GM23338 (cell line): ENCODE data around the gene C1orf21. TPM values are rescaled to one million over a fixed set of nuclear protein-coding genes. Genes with fewer than 3 reads are reported as not detected.

Source experiments
- ATAC-seq: fragments of 200-7000 bp; cut with Tn5 transposase; 3 replicates; pipeline ENCODE4 v1.9.1; 2020
- DNase-seq: peaks from one replicate; pipeline ENCODE4 v3.0.0-alpha.2; 2015; ENCODE audit warnings: low spot score
- H2AFZ ChIP-seq: fragments of 200-600 bp; sonication (generic); 2 replicates; pipeline ENCODE4 v1.8.0; 2016; ENCODE audit warnings: antibody characterized with exemption, mild to moderate bottlenecking, moderate library complexity
- H3F3A ChIP-seq: fragments of 200-600 bp; sonication (generic); replicated peaks from 2 replicates; pipeline ENCODE4 v1.8.0; 2017; ENCODE audit warnings: antibody characterized with exemption, mixed run types, low read depth
- H3K27ac ChIP-seq: fragments of 200-600 bp; sonication (generic); 2 replicates; pipeline ENCODE4 v1.6.1; 2016; ENCODE audit warnings: low read depth
- H3K27me3 ChIP-seq: fragments of 200-600 bp; sonication (generic); 2 replicates; pipeline ENCODE4 v1.8.0; 2016; ENCODE audit warnings: mild to moderate bottlenecking, mixed run types, moderate library complexity; ENCODE audit not compliant: insufficient read depth
- H3K36me3 ChIP-seq: fragments of 200-600 bp; sonication (generic); 2 replicates; pipeline ENCODE4 v1.8.0; 2016; ENCODE audit warnings: mild to moderate bottlenecking; ENCODE audit not compliant: insufficient read depth
- H3K4me1 ChIP-seq: fragments of 200-600 bp; sonication (generic); 2 replicates; pipeline ENCODE4 v1.8.0; 2016; ENCODE audit warnings: mild to moderate bottlenecking, moderate library complexity; ENCODE audit not compliant: insufficient read depth
- H3K4me2 ChIP-seq: fragments of 200-600 bp; sonication (generic); 2 replicates; pipeline ENCODE4 v1.7.1; 2017; ENCODE audit warnings: mixed run types
- H3K4me3 ChIP-seq: fragments of 200-600 bp; sonication (generic); 2 replicates; pipeline ENCODE4 v1.6.1; 2016; ENCODE audit warnings: mixed run types
- H3K79me2 ChIP-seq: fragments of 200-600 bp; sonication (generic); replicated peaks from 2 replicates; pipeline ENCODE4 v1.8.0; 2017; ENCODE audit warnings: mild to moderate bottlenecking; ENCODE audit not compliant: insufficient read depth
- H3K9me2 ChIP-seq: fragments of 200-600 bp; sonication (generic); 2 replicates; pipeline ENCODE4 v1.8.0; 2017; ENCODE audit not compliant: insufficient read depth
- H4K20me1 ChIP-seq: fragments of 200-600 bp; sonication (generic); replicated peaks from 2 replicates; pipeline ENCODE4 v1.8.0; 2017; ENCODE audit warnings: mild to moderate bottlenecking; ENCODE audit not compliant: insufficient read depth
- H3K27ac Mint-ChIP-seq: 2 replicates; pipeline ENCODE4 v1.8.0; 2020; ENCODE audit warnings: inconsistent platforms, mild to moderate bottlenecking, moderate library complexity, mixed read lengths
- H3K27me3 Mint-ChIP-seq: 3 replicates; pipeline ENCODE4 v1.8.0; 2022; ENCODE audit warnings: low read depth, mild to moderate bottlenecking, moderate library complexity, mixed read lengths, inconsistent platforms; ENCODE audit not compliant: insufficient read depth, poor library complexity
- H3K36me3 Mint-ChIP-seq: 3 replicates; pipeline ENCODE4 v1.8.0; 2021; ENCODE audit warnings: low read depth, mild to moderate bottlenecking, inconsistent platforms, moderate library complexity, mixed read lengths
- H3K4me1 Mint-ChIP-seq: 3 replicates; pipeline ENCODE4 v1.8.0; 2020; ENCODE audit warnings: mild to moderate bottlenecking, inconsistent platforms, mixed read lengths
- H3K4me3 Mint-ChIP-seq: 3 replicates; pipeline ENCODE4 v1.8.0; 2021; ENCODE audit warnings: moderate library complexity, mild to moderate bottlenecking, inconsistent platforms, mixed read lengths
- H3K9me3 Mint-ChIP-seq: 3 replicates; pipeline ENCODE4 v1.8.0; 2020; ENCODE audit warnings: moderate library complexity, mild to moderate bottlenecking, inconsistent platforms, mixed read lengths
- CREB1 ChIP-seq: fragments of 250-450 bp; sonication (Bioruptor Pico); IDR thresholded peaks from 2 replicates; pipeline ENCODE4 v1.5.0; 2020; ENCODE audit warnings: low read depth, mild to moderate bottlenecking, moderate library complexity
- EZH2 ChIP-seq: fragments of 200-600 bp; sonication (generic); IDR thresholded peaks from one replicate; pipeline ENCODE4 v1.8.0; 2017; ENCODE audit warnings: antibody characterized with exemption, mild to moderate bottlenecking, low read depth; ENCODE audit not compliant: unreplicated experiment
- EZH2phosphoT487 ChIP-seq: fragments of 200-600 bp; sonication (generic); IDR thresholded peaks from one replicate; pipeline ENCODE4 v1.8.1; 2018; ENCODE audit warnings: antibody characterized with exemption; ENCODE audit not compliant: unreplicated experiment
- JUNB ChIP-seq: IDR thresholded peaks from one replicate; pipeline ENCODE4 v1.6.1; 2016; ENCODE audit warnings: antibody characterized with exemption; ENCODE audit not compliant: unreplicated experiment
- NANOG ChIP-seq: IDR thresholded peaks from 2 replicates; pipeline ENCODE4 v1.6.1; 2016; ENCODE audit warnings: antibody characterized with exemption, borderline replicate concordance
- POLR2AphosphoS5 ChIP-seq: IDR thresholded peaks from 2 replicates; pipeline ENCODE4 v1.6.1; 2016; ENCODE audit warnings: antibody characterized with exemption, low read depth
- STAT1 ChIP-seq: IDR thresholded peaks from one replicate; pipeline ENCODE4 v1.6.1; 2016; ENCODE audit warnings: antibody characterized with exemption; ENCODE audit not compliant: unreplicated experiment
- ZNF114 ChIP-seq: fragments of 250-450 bp; sonication (Bioruptor Pico); IDR thresholded peaks from 2 replicates; pipeline ENCODE4 v1.5.0; 2020; ENCODE audit warnings: mild to moderate bottlenecking, moderate library complexity
- ZNF331 ChIP-seq: fragments of 250-450 bp; sonication (Bioruptor Pico); IDR thresholded peaks from 2 replicates; pipeline ENCODE4 v1.5.0; 2020; ENCODE audit warnings: low read depth, mild to moderate bottlenecking, moderate library complexity
- polyA plus RNA-seq: library from polyadenylated mRNA; unstranded; fragments of >200 nt; fragmentation: Nextera tagmentation; extraction: Ambion mirVana; gene quantifications from 2 replicates; pipeline ENCODE4 v1.2.1, GENCODE V29; 2016
- total RNA-seq: library from RNA; depleted of rRNA; stranded (reverse); fragments of >200 nt; shearing (Covaris generic); gene quantifications from 2 replicates; pipeline ENCODE4 v1.2.3, GENCODE V29; 2014
- TF ChIP-seq, protein P1 (sequence below), 2 experiments: fragments of 200-600 bp in 1 of 2; sonication (generic) in 1 of 2; conservative IDR thresholded peaks; 2 replicates each; pipeline versions ENCODE4 v1.5.1 to v1.6.1; 2016 to 2017; ENCODE audit warnings: antibody characterized with exemption in 2 of 2, low read depth in 2 of 2, mild to moderate bottlenecking in 2 of 2, moderate library complexity in 1 of 2
- TF ChIP-seq, protein P2 (sequence below): IDR thresholded peaks from one replicate; pipeline ENCODE4 v1.6.1; 2018; ENCODE audit warnings: antibody characterized with exemption; ENCODE audit not compliant: unreplicated experiment
- TF ChIP-seq, protein P3 (sequence below): IDR thresholded peaks from 2 replicates; pipeline ENCODE4 v1.6.1; 2016; ENCODE audit warnings: antibody characterized with exemption
- TF ChIP-seq, protein P4 (sequence below): fragments of 250-450 bp; sonication (Bioruptor Pico); IDR thresholded peaks from 2 replicates; pipeline ENCODE4 v1.5.0; 2020; ENCODE audit warnings: mild to moderate bottlenecking, moderate library complexity

The C1orf21 gene
- total and polyA plus RNA-seq, 2 experiments from 2014 or later: 28.0 to 40.4 TPM

DNA sequence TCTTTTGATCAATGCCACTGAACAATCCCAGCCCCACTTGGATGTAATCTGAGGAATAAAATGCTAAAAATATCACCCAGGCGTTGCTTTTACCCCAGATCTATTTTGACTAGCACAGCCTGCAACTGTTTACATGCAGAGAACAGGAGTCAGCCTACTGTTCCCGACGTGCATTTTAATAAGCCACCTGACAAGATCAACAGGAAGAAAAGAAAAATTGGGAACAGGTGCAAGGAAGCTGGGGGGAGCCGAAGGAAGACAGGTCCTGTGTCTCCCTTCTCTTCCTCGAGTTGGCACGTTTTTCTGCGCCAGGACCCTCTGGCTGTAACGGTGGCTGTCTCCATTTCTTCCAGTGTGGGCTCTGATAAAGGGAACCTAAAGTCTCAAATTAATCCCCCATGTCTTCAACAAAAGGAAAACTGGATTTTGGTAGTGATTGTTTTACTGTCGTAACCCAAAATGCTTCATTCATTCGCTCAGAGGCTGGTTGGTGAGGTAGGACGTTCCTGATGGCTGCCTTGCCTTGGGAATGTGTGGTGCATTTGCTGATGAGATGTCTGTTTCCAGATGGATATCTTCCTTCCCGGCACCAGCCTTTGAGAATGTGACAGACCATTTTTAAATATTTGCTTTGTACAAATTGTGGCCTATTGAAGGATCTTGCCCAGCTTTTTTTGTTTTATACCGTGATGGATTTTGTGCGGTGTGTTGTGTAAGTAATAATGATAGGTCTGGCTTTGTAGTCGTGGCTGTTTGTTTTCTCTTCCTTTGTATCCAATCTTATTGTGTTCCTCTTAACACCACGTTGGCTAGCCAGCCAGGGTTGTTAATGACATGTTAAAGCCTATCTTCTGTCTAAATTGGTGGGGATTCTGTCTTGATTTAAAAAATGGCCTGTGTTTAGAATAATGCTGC is 117.5 kb downstream of the C1orf21 start:
- Mint-ChIP-seq H3K4me1 (peaks cover 22% of the 10 kb centered on the region), H3K27me3 (no peaks in the 10 kb centered on the region), H3K36me3 (no peaks in the 10 kb centered on the region; the same call in 2 of the 3 replicates), H3K27ac (0 out of 2 replicates have a peak overlapping the region, but pooled peaks have one; percentile 0), H3K9me3 (no peaks in the 10 kb centered on the region), H3K4me3 (no peak overlapping the region)
- Histone ChIP-seq H3K9me2 (no peaks in the 10 kb centered on the region), H3K4me2 (no peak overlapping the region), H3K27me3 (no peaks in the 10 kb centered on the region), H3K4me3 (no peak overlapping the region), H3F3A (no peaks in the 10 kb centered on the region), H3K79me2 (peaks cover 56% of the 10 kb centered on the region), H3K36me3 (no peaks in the 10 kb centered on the region), H3K27ac (peak overlapping the region; percentile 74), H4K20me1 (no peaks in the 10 kb centered on the region), H3K4me1 (peaks cover 29% of the 10 kb centered on the region), H2AFZ (no peak overlapping the region)
- no peak for TF ChIP-seq STAT1
- TF ChIP-seq, protein P1, sequence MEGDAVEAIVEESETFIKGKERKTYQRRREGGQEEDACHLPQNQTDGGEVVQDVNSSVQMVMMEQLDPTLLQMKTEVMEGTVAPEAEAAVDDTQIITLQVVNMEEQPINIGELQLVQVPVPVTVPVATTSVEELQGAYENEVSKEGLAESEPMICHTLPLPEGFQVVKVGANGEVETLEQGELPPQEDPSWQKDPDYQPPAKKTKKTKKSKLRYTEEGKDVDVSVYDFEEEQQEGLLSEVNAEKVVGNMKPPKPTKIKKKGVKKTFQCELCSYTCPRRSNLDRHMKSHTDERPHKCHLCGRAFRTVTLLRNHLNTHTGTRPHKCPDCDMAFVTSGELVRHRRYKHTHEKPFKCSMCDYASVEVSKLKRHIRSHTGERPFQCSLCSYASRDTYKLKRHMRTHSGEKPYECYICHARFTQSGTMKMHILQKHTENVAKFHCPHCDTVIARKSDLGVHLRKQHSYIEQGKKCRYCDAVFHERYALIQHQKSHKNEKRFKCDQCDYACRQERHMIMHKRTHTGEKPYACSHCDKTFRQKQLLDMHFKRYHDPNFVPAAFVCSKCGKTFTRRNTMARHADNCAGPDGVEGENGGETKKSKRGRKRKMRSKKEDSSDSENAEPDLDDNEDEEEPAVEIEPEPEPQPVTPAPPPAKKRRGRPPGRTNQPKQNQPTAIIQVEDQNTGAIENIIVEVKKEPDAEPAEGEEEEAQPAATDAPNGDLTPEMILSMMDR (conservative IDR thresholded peaks at IDR 0.05; ENCODE audit: low read depth in 2 of 2): no peak
- TF ChIP-seq, protein P2, sequence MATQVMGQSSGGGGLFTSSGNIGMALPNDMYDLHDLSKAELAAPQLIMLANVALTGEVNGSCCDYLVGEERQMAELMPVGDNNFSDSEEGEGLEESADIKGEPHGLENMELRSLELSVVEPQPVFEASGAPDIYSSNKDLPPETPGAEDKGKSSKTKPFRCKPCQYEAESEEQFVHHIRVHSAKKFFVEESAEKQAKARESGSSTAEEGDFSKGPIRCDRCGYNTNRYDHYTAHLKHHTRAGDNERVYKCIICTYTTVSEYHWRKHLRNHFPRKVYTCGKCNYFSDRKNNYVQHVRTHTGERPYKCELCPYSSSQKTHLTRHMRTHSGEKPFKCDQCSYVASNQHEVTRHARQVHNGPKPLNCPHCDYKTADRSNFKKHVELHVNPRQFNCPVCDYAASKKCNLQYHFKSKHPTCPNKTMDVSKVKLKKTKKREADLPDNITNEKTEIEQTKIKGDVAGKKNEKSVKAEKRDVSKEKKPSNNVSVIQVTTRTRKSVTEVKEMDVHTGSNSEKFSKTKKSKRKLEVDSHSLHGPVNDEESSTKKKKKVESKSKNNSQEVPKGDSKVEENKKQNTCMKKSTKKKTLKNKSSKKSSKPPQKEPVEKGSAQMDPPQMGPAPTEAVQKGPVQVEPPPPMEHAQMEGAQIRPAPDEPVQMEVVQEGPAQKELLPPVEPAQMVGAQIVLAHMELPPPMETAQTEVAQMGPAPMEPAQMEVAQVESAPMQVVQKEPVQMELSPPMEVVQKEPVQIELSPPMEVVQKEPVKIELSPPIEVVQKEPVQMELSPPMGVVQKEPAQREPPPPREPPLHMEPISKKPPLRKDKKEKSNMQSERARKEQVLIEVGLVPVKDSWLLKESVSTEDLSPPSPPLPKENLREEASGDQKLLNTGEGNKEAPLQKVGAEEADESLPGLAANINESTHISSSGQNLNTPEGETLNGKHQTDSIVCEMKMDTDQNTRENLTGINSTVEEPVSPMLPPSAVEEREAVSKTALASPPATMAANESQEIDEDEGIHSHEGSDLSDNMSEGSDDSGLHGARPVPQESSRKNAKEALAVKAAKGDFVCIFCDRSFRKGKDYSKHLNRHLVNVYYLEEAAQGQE: no peak
- TF ChIP-seq, protein P3, sequence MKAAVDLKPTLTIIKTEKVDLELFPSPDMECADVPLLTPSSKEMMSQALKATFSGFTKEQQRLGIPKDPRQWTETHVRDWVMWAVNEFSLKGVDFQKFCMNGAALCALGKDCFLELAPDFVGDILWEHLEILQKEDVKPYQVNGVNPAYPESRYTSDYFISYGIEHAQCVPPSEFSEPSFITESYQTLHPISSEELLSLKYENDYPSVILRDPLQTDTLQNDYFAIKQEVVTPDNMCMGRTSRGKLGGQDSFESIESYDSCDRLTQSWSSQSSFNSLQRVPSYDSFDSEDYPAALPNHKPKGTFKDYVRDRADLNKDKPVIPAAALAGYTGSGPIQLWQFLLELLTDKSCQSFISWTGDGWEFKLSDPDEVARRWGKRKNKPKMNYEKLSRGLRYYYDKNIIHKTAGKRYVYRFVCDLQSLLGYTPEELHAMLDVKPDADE: no peak
- no peak for TF ChIP-seq NANOG
- TF ChIP-seq, protein P4, sequence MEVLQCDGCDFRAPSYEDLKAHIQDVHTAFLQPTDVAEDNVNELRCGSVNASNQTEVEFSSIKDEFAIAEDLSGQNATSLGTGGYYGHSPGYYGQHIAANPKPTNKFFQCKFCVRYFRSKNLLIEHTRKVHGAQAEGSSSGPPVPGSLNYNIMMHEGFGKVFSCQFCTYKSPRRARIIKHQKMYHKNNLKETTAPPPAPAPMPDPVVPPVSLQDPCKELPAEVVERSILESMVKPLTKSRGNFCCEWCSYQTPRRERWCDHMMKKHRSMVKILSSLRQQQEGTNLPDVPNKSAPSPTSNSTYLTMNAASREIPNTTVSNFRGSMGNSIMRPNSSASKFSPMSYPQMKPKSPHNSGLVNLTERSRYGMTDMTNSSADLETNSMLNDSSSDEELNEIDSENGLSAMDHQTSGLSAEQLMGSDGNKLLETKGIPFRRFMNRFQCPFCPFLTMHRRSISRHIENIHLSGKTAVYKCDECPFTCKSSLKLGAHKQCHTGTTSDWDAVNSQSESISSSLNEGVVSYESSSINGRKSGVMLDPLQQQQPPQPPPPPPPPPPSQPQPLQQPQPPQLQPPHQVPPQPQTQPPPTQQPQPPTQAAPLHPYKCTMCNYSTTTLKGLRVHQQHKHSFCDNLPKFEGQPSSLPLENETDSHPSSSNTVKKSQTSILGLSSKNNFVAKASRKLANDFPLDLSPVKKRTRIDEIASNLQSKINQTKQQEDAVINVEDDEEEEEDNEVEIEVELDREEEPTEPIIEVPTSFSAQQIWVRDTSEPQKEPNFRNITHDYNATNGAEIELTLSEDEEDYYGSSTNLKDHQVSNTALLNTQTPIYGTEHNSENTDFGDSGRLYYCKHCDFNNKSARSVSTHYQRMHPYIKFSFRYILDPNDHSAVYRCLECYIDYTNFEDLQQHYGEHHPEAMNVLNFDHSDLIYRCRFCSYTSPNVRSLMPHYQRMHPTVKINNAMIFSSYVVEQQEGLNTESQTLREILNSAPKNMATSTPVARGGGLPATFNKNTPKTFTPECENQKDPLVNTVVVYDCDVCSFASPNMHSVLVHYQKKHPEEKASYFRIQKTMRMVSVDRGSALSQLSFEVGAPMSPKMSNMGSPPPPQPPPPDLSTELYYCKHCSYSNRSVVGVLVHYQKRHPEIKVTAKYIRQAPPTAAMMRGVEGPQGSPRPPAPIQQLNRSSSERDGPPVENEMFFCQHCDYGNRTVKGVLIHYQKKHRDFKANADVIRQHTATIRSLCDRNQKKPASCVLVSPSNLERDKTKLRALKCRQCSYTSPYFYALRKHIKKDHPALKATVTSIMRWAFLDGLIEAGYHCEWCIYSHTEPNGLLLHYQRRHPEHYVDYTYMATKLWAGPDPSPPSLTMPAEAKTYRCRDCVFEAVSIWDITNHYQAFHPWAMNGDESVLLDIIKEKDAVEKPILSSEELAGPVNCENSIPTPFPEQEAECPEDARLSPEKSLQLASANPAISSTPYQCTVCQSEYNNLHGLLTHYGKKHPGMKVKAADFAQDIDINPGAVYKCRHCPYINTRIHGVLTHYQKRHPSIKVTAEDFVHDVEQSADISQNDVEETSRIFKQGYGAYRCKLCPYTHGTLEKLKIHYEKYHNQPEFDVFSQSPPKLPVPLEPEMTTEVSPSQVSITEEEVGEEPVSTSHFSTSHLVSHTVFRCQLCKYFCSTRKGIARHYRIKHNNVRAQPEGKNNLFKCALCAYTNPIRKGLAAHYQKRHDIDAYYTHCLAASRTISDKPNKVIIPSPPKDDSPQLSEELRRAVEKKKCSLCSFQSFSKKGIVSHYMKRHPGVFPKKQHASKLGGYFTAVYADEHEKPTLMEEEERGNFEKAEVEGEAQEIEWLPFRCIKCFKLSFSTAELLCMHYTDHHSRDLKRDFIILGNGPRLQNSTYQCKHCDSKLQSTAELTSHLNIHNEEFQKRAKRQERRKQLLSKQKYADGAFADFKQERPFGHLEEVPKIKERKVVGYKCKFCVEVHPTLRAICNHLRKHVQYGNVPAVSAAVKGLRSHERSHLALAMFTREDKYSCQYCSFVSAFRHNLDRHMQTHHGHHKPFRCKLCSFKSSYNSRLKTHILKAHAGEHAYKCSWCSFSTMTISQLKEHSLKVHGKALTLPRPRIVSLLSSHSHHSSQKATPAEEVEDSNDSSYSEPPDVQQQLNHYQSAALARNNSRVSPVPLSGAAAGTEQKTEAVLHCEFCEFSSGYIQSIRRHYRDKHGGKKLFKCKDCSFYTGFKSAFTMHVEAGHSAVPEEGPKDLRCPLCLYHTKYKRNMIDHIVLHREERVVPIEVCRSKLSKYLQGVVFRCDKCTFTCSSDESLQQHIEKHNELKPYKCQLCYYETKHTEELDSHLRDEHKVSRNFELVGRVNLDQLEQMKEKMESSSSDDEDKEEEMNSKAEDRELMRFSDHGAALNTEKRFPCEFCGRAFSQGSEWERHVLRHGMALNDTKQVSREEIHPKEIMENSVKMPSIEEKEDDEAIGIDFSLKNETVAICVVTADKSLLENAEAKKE: no peak
- TF ChIP-seq EZH2phosphoT487: no peak
- TF ChIP-seq CREB1 (CRISPR knock-in tag): no peak
- no peak for TF ChIP-seq POLR2AphosphoS5
- TF ChIP-seq ZNF114 (CRISPR knock-in tag): no peak
- no peak for TF ChIP-seq JUNB
- no peak for TF ChIP-seq ZNF331
- no peak for TF ChIP-seq EZH2
- DNase-seq (no peak), ATAC-seq (peak; percentile 46)
